PC-9 (cell line): ENCODE data around the gene ARHGAP22. TPM values are rescaled to one million over a fixed set of nuclear protein-coding genes. Genes with fewer than 3 reads are reported as not detected.

ENCODE experiments used
- BruUV-seq: library from RNA; stranded (reverse); fragments of 400-500 nt; replicated peaks from 2 replicates; lab custom pipeline; 2021; lab: Mats Ljungman, UMichigan
- CTCF ChIA-PET: fragments of 300-600 bp; sonication (Branson Sonifier 250); formaldehyde crosslinking; loops from one replicate; lab custom pipeline; 2022; ENCODE audit warnings: antibody characterized with exemption; lab: Charles Lee
- POLR2A ChIA-PET: fragments of 300-600 bp; sonication (Branson Sonifier 250); formaldehyde crosslinking; loops from one replicate; lab custom pipeline; 2022; ENCODE audit warnings: antibody characterized with exemption; ENCODE audit not compliant: unreplicated experiment; lab: Charles Lee
- DNase-seq, 2 experiments: peaks; one replicate each; pipeline versions ENCODE4 v3.0.0 to v3.0.0-alpha.2; 2015 to 2022; ENCODE audit warnings: mixed read lengths in 1 of 2
- H2AFZ ChIP-seq: fragments of 200-600 bp; sonication (generic); 2 replicates; pipeline ENCODE4 v1.8.1; 2017; ENCODE audit warnings: antibody characterized with exemption
- H3F3A ChIP-seq: fragments of 200-600 bp; sonication (generic); 2 replicates; pipeline ENCODE4 v1.8.1; 2017; ENCODE audit warnings: antibody characterized with exemption, mild to moderate bottlenecking, low read depth; ENCODE audit not compliant: insufficient read depth
- H3K27ac ChIP-seq: fragments of 200-600 bp; sonication (generic); 2 replicates; pipeline ENCODE4 v1.6.1; 2016; ENCODE audit warnings: mixed run types
- H3K27me3 ChIP-seq: fragments of 200-600 bp; sonication (generic); 2 replicates; pipeline ENCODE4 v1.6.1; 2016; ENCODE audit warnings: low read depth, mixed run types; ENCODE audit not compliant: insufficient read depth
- H3K36me3 ChIP-seq: fragments of 200-600 bp; sonication (generic); 2 replicates; pipeline ENCODE4 v1.6.1; 2016; ENCODE audit warnings: low read depth, mixed run types
- H3K4me1 ChIP-seq: fragments of 200-600 bp; sonication (generic); replicated peaks from 2 replicates; pipeline ENCODE4 v1.6.1; 2016; ENCODE audit warnings: mixed run types; ENCODE audit not compliant: insufficient read depth
- H3K4me2 ChIP-seq: fragments of 200-600 bp; sonication (generic); 2 replicates; pipeline ENCODE4 v1.6.1; 2017; ENCODE audit warnings: mixed run types
- H3K4me3 ChIP-seq: fragments of 200-600 bp; sonication (generic); 2 replicates; pipeline ENCODE4 v1.6.1; 2016; ENCODE audit warnings: mixed run types
- H3K79me2 ChIP-seq: fragments of 200-600 bp; sonication (generic); 2 replicates; pipeline ENCODE4 v1.6.1; 2017; ENCODE audit warnings: low read depth, mixed run types
- H3K9me2 ChIP-seq: fragments of 200-600 bp; sonication (generic); 2 replicates; pipeline ENCODE4 v1.8.1; 2017; ENCODE audit warnings: mild to moderate bottlenecking; ENCODE audit not compliant: insufficient read depth
- H3K9me3 ChIP-seq: fragments of 200-600 bp; sonication (generic); 2 replicates; pipeline ENCODE4 v1.8.1; 2016; ENCODE audit warnings: low read depth; ENCODE audit not compliant: insufficient read depth
- H4K20me1 ChIP-seq: fragments of 200-600 bp; sonication (generic); 2 replicates; pipeline ENCODE4 v1.8.1; 2017; ENCODE audit not compliant: insufficient read depth
- EZH2 ChIP-seq: fragments of 200-600 bp; sonication (generic); IDR thresholded peaks from 2 replicates; pipeline ENCODE4 v1.8.0; 2017; ENCODE audit warnings: antibody characterized with exemption, low read depth
- intact Hi-C: fragments of 100-400 bp; cut with micrococcal nuclease; formaldehyde crosslinking; loops from one replicate; pipeline ENCODE4 v1.10.0; 2022; ENCODE audit not compliant: unreplicated experiment
- total RNA-seq: library from RNA; stranded (reverse); gene quantifications from 2 replicates; pipeline ENCODE4 v1.2.3, GENCODE V29; 2021
- TF ChIP-seq, protein P1 (sequence below): fragments of 200-600 bp; sonication (generic); conservative IDR thresholded peaks from 2 replicates; pipeline ENCODE4 v1.6.1; 2017; ENCODE audit warnings: mixed run types, antibody characterized with exemption, mild to moderate bottlenecking, moderate library complexity

The ARHGAP22 gene
- total RNA-seq, 1 experiment from 2014 or later = 4.0 TPM

GRCh38 chr10:48536156-48536500 is 68.7 kb downstream of the ARHGAP22 start:
- no peak overlapping the region for H3K4me2 ChIP-seq
- intact Hi-C loops = loop anchor here (2.0 kb wide), 1 partner anchor 59 kb away; no protein-coding TSS in a partner anchor
- H3K27me3 ChIP-seq = no peaks in the 10 kb centered on the region
- POLR2A ChIA-PET = no interaction called here
- H3K27ac ChIP-seq = no peak overlapping the region
- CTCF ChIA-PET = no interaction called here
- H3K9me2 ChIP-seq = no peaks in the 10 kb centered on the region
- H2AFZ ChIP-seq = no peak overlapping the region
- DNase-seq = no peak
- no peaks in the 10 kb centered on the region for H3K36me3 ChIP-seq
- H3K79me2 ChIP-seq = no peaks in the 10 kb centered on the region
- no peaks in the 10 kb centered on the region for H3F3A ChIP-seq
- no TSS peak for BruUV-seq
- H3K4me1 ChIP-seq = no peaks in the 10 kb centered on the region
- H3K4me3 ChIP-seq = no peak overlapping the region
- no peaks in the 10 kb centered on the region for H3K9me3 ChIP-seq
- TF ChIP-seq, protein P1, sequence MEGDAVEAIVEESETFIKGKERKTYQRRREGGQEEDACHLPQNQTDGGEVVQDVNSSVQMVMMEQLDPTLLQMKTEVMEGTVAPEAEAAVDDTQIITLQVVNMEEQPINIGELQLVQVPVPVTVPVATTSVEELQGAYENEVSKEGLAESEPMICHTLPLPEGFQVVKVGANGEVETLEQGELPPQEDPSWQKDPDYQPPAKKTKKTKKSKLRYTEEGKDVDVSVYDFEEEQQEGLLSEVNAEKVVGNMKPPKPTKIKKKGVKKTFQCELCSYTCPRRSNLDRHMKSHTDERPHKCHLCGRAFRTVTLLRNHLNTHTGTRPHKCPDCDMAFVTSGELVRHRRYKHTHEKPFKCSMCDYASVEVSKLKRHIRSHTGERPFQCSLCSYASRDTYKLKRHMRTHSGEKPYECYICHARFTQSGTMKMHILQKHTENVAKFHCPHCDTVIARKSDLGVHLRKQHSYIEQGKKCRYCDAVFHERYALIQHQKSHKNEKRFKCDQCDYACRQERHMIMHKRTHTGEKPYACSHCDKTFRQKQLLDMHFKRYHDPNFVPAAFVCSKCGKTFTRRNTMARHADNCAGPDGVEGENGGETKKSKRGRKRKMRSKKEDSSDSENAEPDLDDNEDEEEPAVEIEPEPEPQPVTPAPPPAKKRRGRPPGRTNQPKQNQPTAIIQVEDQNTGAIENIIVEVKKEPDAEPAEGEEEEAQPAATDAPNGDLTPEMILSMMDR = no peak
- TF ChIP-seq EZH2 = no peak
- no peaks in the 10 kb centered on the region for H4K20me1 ChIP-seq

DNA sequence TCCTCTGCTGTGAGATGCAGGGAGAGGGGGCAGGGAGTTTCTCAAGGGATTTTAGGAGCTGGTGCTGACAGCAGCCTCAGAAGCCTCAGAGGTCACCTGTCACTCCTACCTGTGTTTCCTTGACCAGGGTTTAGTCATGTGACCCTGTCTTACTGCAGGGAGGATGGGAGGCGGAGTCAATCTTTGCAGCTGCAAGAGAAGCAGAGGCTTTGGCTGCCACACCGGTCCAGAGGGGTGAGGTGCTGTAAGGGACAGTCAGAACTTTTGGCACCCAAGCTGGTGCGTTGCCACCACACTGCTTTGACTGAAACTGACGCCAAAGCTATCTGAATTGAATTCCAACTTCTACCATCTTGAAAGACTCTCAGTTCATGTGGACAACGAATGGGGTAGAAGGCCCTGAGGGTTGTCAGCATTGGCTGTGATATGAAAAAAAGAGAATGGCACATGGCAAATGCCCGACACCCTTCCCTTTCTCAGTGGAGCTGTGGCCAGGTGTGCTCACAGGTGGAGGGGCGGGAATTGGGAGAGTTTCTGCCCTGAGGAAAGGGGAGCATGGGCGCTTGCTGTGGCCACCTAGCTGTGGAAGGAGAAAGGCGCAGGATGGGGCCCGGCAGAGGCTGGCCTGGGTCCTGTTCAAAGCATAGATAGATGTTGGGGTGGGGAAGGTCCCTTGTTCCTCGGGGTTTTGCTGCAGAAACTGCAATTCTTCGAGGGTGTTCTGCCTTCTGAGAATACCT is 69.3 kb downstream of the ARHGAP22 start:
- CTCF ChIA-PET = no interaction called here

DNA sequence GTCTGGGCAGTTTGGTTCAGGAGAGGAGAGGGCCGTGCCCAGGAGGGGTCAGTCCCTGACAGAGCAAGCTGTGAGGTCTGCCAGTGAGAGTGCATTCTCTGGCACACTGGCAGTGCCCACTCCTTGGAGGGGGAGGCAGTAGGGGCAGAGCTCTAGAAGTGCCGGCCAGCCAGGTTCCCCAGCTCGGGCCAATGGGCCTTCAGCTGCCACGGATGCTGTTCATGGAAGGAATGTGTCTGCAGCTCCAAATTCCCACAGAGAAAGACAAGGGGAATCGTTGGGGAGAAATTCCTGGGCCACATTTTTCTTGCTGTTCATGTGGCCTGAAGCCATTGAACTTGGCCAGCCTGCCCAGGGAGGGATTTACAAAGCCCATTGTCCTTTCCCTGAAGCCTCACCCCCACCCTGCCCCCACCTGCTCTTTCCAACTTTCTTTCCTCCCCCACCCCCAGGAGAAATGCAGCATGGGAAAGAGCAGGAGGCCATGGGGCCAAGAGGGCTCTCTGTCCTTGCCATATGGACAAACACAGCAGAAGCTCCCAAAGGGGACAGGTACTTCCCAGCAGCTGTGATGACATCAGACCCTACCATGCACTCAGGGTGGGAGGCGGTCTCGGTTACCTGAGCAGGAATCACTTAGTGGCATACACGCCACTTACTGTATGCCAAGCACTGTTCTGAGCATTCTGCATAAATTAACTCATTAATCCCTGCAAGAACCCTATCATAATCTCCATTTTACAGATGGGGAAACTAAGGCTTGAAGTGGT is 70.7 kb downstream of the ARHGAP22 start:
- Histone ChIP-seq H4K20me1 (no peaks in the 10 kb centered on the region), H3K36me3 (no peaks in the 10 kb centered on the region), H3K4me3 (no peak overlapping the region), H3F3A (no peaks in the 10 kb centered on the region), H3K4me2 (no peak overlapping the region), H3K9me2 (no peaks in the 10 kb centered on the region), H3K27ac (no peak overlapping the region), H3K9me3 (no peaks in the 10 kb centered on the region), H3K4me1 (no peaks in the 10 kb centered on the region), H3K79me2 (no peaks in the 10 kb centered on the region), H3K27me3 (no peaks in the 10 kb centered on the region), H2AFZ (no peak overlapping the region)
- DNase-seq = peak in 1 of 2 experiments; percentile 43
- POLR2A ChIA-PET = no interaction called here
- CTCF ChIA-PET = interaction anchor here (0.8 kb wide), 2 partner anchors 17 to 122 kb away, joined by 3 to 8 read pairs; no protein-coding TSS in a partner anchor
- no TSS peak for BruUV-seq
- TF ChIP-seq, protein P1 = no peak
- intact Hi-C loops = no loop called here

More for the DNA sequence above, 69.3 kb downstream of the ARHGAP22 start:
- Histone ChIP-seq H3K36me3 (no peaks in the 10 kb centered on the region), H3F3A (no peaks in the 10 kb centered on the region), H4K20me1 (no peaks in the 10 kb centered on the region), H3K9me2 (no peaks in the 10 kb centered on the region), H3K27ac (no peak overlapping the region), H2AFZ (no peak overlapping the region), H3K9me3 (no peaks in the 10 kb centered on the region), H3K4me1 (no peaks in the 10 kb centered on the region), H3K79me2 (no peaks in the 10 kb centered on the region), H3K4me2 (no peak overlapping the region), H3K27me3 (no peaks in the 10 kb centered on the region), H3K4me3 (no peak overlapping the region)
- intact Hi-C loops = loop anchor here (2.0 kb wide), 1 partner anchor 59 kb away; no protein-coding TSS in a partner anchor
- POLR2A ChIA-PET = no interaction called here
- DNase-seq = no peak
- TF ChIP-seq, protein P1 = no peak; the same call in 1 of the 2 replicates
- TF ChIP-seq EZH2 = no peak
- no TSS peak for BruUV-seq
